Endothelial cell of umbilical vein (primary cell): ENCODE measurements around the gene ATP5ME. TPM values are rescaled to one million over a fixed set of nuclear protein-coding genes. Genes with fewer than 3 reads are reported as not detected.

Experiments used
- BruUV-seq: library from RNA; stranded (reverse); fragments of 400-500 nt; replicated peaks from 2 replicates; lab custom pipeline; 2021; lab: Mats Ljungman, UMichigan
- CTCF ChIA-PET: fragments of 300-600, 350-600 bp; sonication (Branson Sonifier 250); formaldehyde crosslinking; loops from one replicate; lab custom pipeline; 2021; ENCODE audit warnings: antibody characterized with exemption, inconsistent platforms; lab: Charles Lee
- POLR2A ChIA-PET: fragments of 300-600, 350-600 bp; sonication (Branson Sonifier 250); formaldehyde crosslinking; loops from one replicate; lab custom pipeline; 2021; ENCODE audit warnings: antibody characterized with exemption, inconsistent platforms; lab: Charles Lee
- DNase-seq: peaks from one replicate; pipeline ENCODE4 v3.0.0-alpha.2; 2011; ENCODE audit warnings: low read depth, low spot score
- FAIRE-seq: peaks from 2 replicates; lab custom pipeline; 2011; peaks lifted over from hg19 to GRCh38; lab: Jason Lieb, UNC
- H2AFZ ChIP-seq: 2 replicates; pipeline ENCODE4 v1.6.0; 2012; ENCODE audit warnings: low read depth, low read length, control low read depth, inconsistent platforms
- H3K27ac ChIP-seq: 2 replicates; pipeline ENCODE4 v1.5.1; 2011; ENCODE audit warnings: low read depth, mild to moderate bottlenecking, control low read depth, low read length, moderate library complexity; ENCODE audit not compliant: insufficient read depth
- H3K27me3 ChIP-seq, 2 experiments: 2 replicates each; pipeline versions ENCODE4 v1.6.0 to v1.6.1; 2011; ENCODE audit warnings: low read length in 2 of 2, mixed read lengths in 1 of 2; ENCODE audit not compliant: control insufficient read depth in 2 of 2, insufficient read depth in 2 of 2
- H3K36me3 ChIP-seq, 2 experiments: 2 replicates in 1 of 2; 3 replicates in 1 of 2; pipeline ENCODE4 v1.5.1; 2011; ENCODE audit warnings: low read length in 2 of 2, mild to moderate bottlenecking in 1 of 2, moderate library complexity in 1 of 2; ENCODE audit not compliant: control insufficient read depth in 2 of 2, insufficient read depth in 2 of 2; ENCODE audit errors: extremely low read depth in 1 of 2
- H3K4me1 ChIP-seq: 3 replicates; pipeline ENCODE4 v1.5.1; 2011; ENCODE audit warnings: mild to moderate bottlenecking, low read length; ENCODE audit not compliant: control insufficient read depth, insufficient read depth; ENCODE audit errors: extremely low read depth
- H3K4me2 ChIP-seq: 2 replicates; pipeline ENCODE4 v1.6.1; 2011; ENCODE audit warnings: low read length, control low read depth, mixed read lengths; ENCODE audit not compliant: insufficient read depth
- H3K4me3 ChIP-seq, 3 experiments: fragments of 200-600 bp in 1 of 3; sonication (generic), shearing (Covaris generic) in 1 of 3; replicated peaks in 1 of 3; 2 replicates each; pipeline ENCODE4 v1.5.1; 2011 to 2016; ENCODE audit warnings: control low read depth in 3 of 3, low read length in 3 of 3, mild to moderate bottlenecking in 2 of 3, inconsistent platforms in 1 of 3, low read depth in 1 of 3, moderate library complexity in 1 of 3; ENCODE audit not compliant: insufficient read depth in 1 of 3
- H3K79me2 ChIP-seq: 2 replicates; pipeline ENCODE4 v1.6.0; 2012; ENCODE audit warnings: low read length, inconsistent platforms; ENCODE audit not compliant: control insufficient read depth, insufficient read depth
- H3K9ac ChIP-seq: replicated peaks from 2 replicates; pipeline ENCODE3; 2011; ENCODE audit warnings: low read length, control low read depth; ENCODE audit not compliant: insufficient read depth; ENCODE audit errors: extremely low read depth
- H3K9me1 ChIP-seq: replicated peaks from 3 replicates; pipeline ENCODE4 v1.6.0; 2011; ENCODE audit warnings: mild to moderate bottlenecking, low read length; ENCODE audit not compliant: control insufficient read depth, insufficient read depth; ENCODE audit errors: extremely low read depth
- H3K9me3 ChIP-seq: replicated peaks from 2 replicates; pipeline ENCODE4 v1.5.1; 2012; ENCODE audit warnings: low read length, inconsistent platforms; ENCODE audit not compliant: control insufficient read depth, insufficient read depth
- H4K20me1 ChIP-seq: replicated peaks from 2 replicates; pipeline ENCODE3; 2011; ENCODE audit warnings: mild to moderate bottlenecking, low read length; ENCODE audit not compliant: control insufficient read depth, insufficient read depth; ENCODE audit errors: extremely low read depth
- CTCF ChIP-seq, 2 donors: IDR thresholded peaks; 1 replicate in 1 of 2; 2 replicates in 1 of 2; pipeline ENCODE4 v1.5.1; 2011; ENCODE audit warnings: low read length in 2 of 2, mild to moderate bottlenecking in 2 of 2, moderate library complexity in 2 of 2, control low read depth in 1 of 2, inconsistent platforms in 1 of 2, low read depth in 1 of 2; ENCODE audit not compliant: insufficient read depth in 1 of 2; ENCODE audit errors: extremely low read depth in 1 of 2
- EZH2 ChIP-seq: IDR thresholded peaks from 2 replicates; pipeline ENCODE4 v1.6.1; 2012; ENCODE audit warnings: borderline replicate concordance, low read depth, mild to moderate bottlenecking, moderate library complexity, low read length, inconsistent platforms; ENCODE audit not compliant: severe bottlenecking
- FOS ChIP-seq: IDR thresholded peaks from 2 replicates; pipeline ENCODE4 v1.6.1; 2011; ENCODE audit warnings: mild to moderate bottlenecking, low read length, moderate library complexity, borderline replicate concordance; ENCODE audit not compliant: insufficient read depth
- JUN ChIP-seq: IDR thresholded peaks from 2 replicates; pipeline ENCODE4 v1.6.1; 2011; ENCODE audit warnings: borderline replicate concordance, low read depth; ENCODE audit not compliant: insufficient read length, insufficient read depth
- MAX ChIP-seq: IDR thresholded peaks from 2 replicates; pipeline ENCODE4 v1.6.1; 2011; ENCODE audit not compliant: insufficient read depth, insufficient read length
- MYC ChIP-seq: IDR thresholded peaks from one replicate; pipeline ENCODE4 v1.6.1; 2011; ENCODE audit warnings: mild to moderate bottlenecking, low read depth, low read length
- POLR2A ChIP-seq: IDR thresholded peaks from 2 replicates; pipeline ENCODE4 v1.6.1; 2012; ENCODE audit warnings: low read depth, mild to moderate bottlenecking, control low read depth, low read length
- POLR2AphosphoS5 ChIP-seq: IDR thresholded peaks from 2 replicates; pipeline ENCODE4 v1.6.1; 2012; ENCODE audit warnings: low read depth, mild to moderate bottlenecking, control low read depth, low read length, moderate library complexity; ENCODE audit not compliant: insufficient read depth
- dilution Hi-C: fragments of 300-500 bp; cut with MboI; formaldehyde crosslinking; loops from one replicate; pipeline ENCODE4 v1.15.0; 2019; ENCODE audit warnings: low sequenced_read_pairs; ENCODE audit not compliant: extremely low pct_ligation_motif_present
- intact Hi-C: fragments of 100-400 bp; cut with micrococcal nuclease; formaldehyde crosslinking; loops from one replicate; pipeline ENCODE4 v1.10.0; 2022
- polyA plus RNA-seq, 4 experiments: library from polyadenylated mRNA; depleted of rRNA in 3 of 4; stranded (reverse) in 3 of 4; unstranded in 1 of 4; fragments of >200 nt; gene quantifications; 2 replicates each; pipeline versions ENCODE4 v1.2.1 to v1.2.3, GENCODE V29; 2011 to 2012; ENCODE audit warnings: missing spikeins in 1 of 4
- total RNA-seq: library from RNA; stranded (reverse); gene quantifications from 2 replicates; pipeline ENCODE4 v1.2.3, GENCODE V29; 2021

Gene ATP5ME
- total and polyA plus RNA-seq, 2 donors (not counting 3 experiments of a cell fraction or from before 2014, with no cell fraction given): 303 to 304 TPM

GRCh38 chr4:704198-704891 is 30.3 kb upstream of the ATP5ME start:
- no peaks in the 10 kb centered on the region for H3K9me3 ChIP-seq
- H3K9ac ChIP-seq: no peak overlapping the region
- H2AFZ ChIP-seq: no peak overlapping the region
- no peak for TF ChIP-seq MYC
- intact Hi-C loops: no loop called here
- no peaks in the 10 kb centered on the region for H3K27me3 ChIP-seq
- no peaks in the 10 kb centered on the region for H4K20me1 ChIP-seq
- no peak overlapping the region for H3K4me2 ChIP-seq
- peaks cover 14% of the 10 kb centered on the region for H3K4me1 ChIP-seq
- no peaks in the 10 kb centered on the region for H3K9me1 ChIP-seq
- dilution Hi-C loops: no loop called here
- no peak for FAIRE-seq
- POLR2A ChIA-PET: no interaction called here
- H3K79me2 ChIP-seq: peaks cover 31% of the 10 kb centered on the region
- H3K27ac ChIP-seq: no peak overlapping the region
- no peak for DNase-seq
- H3K4me3 ChIP-seq: no peak overlapping the region
- CTCF ChIA-PET: no interaction called here
- no TSS peak for BruUV-seq
- H3K36me3 ChIP-seq: peaks cover 0 to 2% of the 10 kb centered on the region in 2 experiments

- Histone ChIP-seq H3K4me3 (no peak overlapping the region), H4K20me1 (no peaks in the 10 kb centered on the region), H3K4me1 (peaks cover 11% of the 10 kb centered on the region), H3K9me1 (no peaks in the 10 kb centered on the region), H3K27ac (no peak overlapping the region), H3K9ac (no peak overlapping the region), H3K9me3 (no peaks in the 10 kb centered on the region), H3K27me3 (no peaks in the 10 kb centered on the region), H3K4me2 (no peak overlapping the region), H3K79me2 (peaks cover 23% of the 10 kb centered on the region), H3K36me3 (peaks cover 0 to under 1% of the 10 kb centered on the region in 2 experiments), H2AFZ (no peak overlapping the region)
- dilution Hi-C loops: no loop called here
- ChIA-PET CTCF (interaction anchor here (1.4 kb wide), 1 partner anchor 19 kb away, joined by 9 read pairs; no protein-coding TSS in a partner anchor), POLR2A (no interaction called here)
- FAIRE-seq: no peak
- intact Hi-C loops: no loop called here
- no TSS peak for BruUV-seq
- no peak for DNase-seq
- TF ChIP-seq MYC (no peak), POLR2A (no peak), MAX (no peak), FOS (no peak), CTCF (IDR thresholded peaks at IDR 0.05; ENCODE audit: extremely low read depth in 1 of 2, insufficient read depth in 1 of 2, low read depth in 1 of 2, low read length in 2 of 2) (no peak), EZH2 (no peak), POLR2AphosphoS5 (no peak), JUN (no peak)
These were observed 29.5 kb upstream of the ATP5ME start for GRCh38 chr4:703336-704197.
